Neuronal stem cell (in vitro differentiated cells): ENCODE results near the gene RAP1A.

Experiments
- DNase-seq: peaks from one replicate; pipeline ENCODE4 v3.0.0-alpha.2; 2013; ENCODE audit warnings: low spot score
- H2AFZ ChIP-seq: one replicate; pipeline ENCODE4 v1.6.1; 2013; ENCODE audit warnings: mild to moderate bottlenecking, low read length, inconsistent platforms
- H2AK5ac ChIP-seq: 2 replicates; pipeline ENCODE4 v1.6.1; 2013; ENCODE audit warnings: low read depth, mild to moderate bottlenecking, inconsistent platforms, low read length, moderate library complexity, mixed read lengths
- H2BK120ac ChIP-seq: 2 replicates; pipeline ENCODE4 v1.6.1; 2013; ENCODE audit warnings: low read depth, mild to moderate bottlenecking, inconsistent platforms, low read length, moderate library complexity, mixed read lengths
- H2BK12ac ChIP-seq: one replicate; pipeline ENCODE4 v1.6.1; 2013; ENCODE audit warnings: low read length, inconsistent platforms
- H2BK15ac ChIP-seq: 2 replicates; pipeline ENCODE4 v1.6.1; 2013; ENCODE audit warnings: mild to moderate bottlenecking, low read length, inconsistent platforms, mixed read lengths
- H2BK5ac ChIP-seq: one replicate; pipeline ENCODE4 v1.6.1; 2013; ENCODE audit warnings: inconsistent platforms, mild to moderate bottlenecking, low read length, moderate library complexity
- H3K14ac ChIP-seq: one replicate; pipeline ENCODE4 v1.6.1; 2013; ENCODE audit warnings: low read length, inconsistent platforms
- H3K18ac ChIP-seq: 2 replicates; pipeline ENCODE4 v1.6.1; 2013; ENCODE audit warnings: low read length, inconsistent platforms
- H3K23ac ChIP-seq: 2 replicates; pipeline ENCODE4 v1.6.1; 2013; ENCODE audit warnings: low read depth, mild to moderate bottlenecking, mixed read lengths, low read length, inconsistent platforms; ENCODE audit not compliant: poor library complexity
- H3K27ac ChIP-seq: replicated peaks from 3 replicates; pipeline ENCODE4 v1.5.1; 2013; ENCODE audit warnings: low read length, inconsistent platforms
- H3K27me3 ChIP-seq, 3 experiments: 2 replicates each; pipeline ENCODE4 v1.6.1; 2013; ENCODE audit warnings: low read length in 3 of 3, mild to moderate bottlenecking in 2 of 3, inconsistent platforms in 1 of 3, low read depth in 1 of 3, mixed read lengths in 1 of 3, moderate library complexity in 1 of 3; ENCODE audit not compliant: control insufficient read depth in 3 of 3, insufficient read depth in 3 of 3
- H3K36me3 ChIP-seq, 2 donors: replicated peaks in 1 of 2; 2 replicates each; pipeline ENCODE4 v1.6.1; 2013; ENCODE audit warnings: low read length in 2 of 2; ENCODE audit not compliant: control insufficient read depth in 2 of 2, insufficient read depth in 2 of 2
- H3K4ac ChIP-seq: 2 replicates; pipeline ENCODE4 v1.6.1; 2013; ENCODE audit warnings: inconsistent platforms, mild to moderate bottlenecking, low read length, moderate library complexity
- H3K4me1 ChIP-seq, 2 donors: 1 replicate in 1 of 2; 2 replicates in 1 of 2; pipeline ENCODE4 v1.6.1; 2013; ENCODE audit warnings: low read length in 2 of 2, low read depth in 1 of 2; ENCODE audit not compliant: control insufficient read depth in 2 of 2, insufficient read depth in 1 of 2
- H3K4me2 ChIP-seq: one replicate; pipeline ENCODE4 v1.6.1; 2013; ENCODE audit warnings: mild to moderate bottlenecking, low read length, inconsistent platforms; ENCODE audit not compliant: insufficient read depth, poor library complexity, severe bottlenecking
- H3K4me3 ChIP-seq, 2 donors: 2 replicates each; pipeline ENCODE4 v1.5.1; 2013; ENCODE audit warnings: low read length in 2 of 2, mild to moderate bottlenecking in 2 of 2, inconsistent platforms in 1 of 2, moderate library complexity in 1 of 2
- H3K79me1 ChIP-seq: one replicate; pipeline ENCODE4 v1.6.1; 2013; ENCODE audit warnings: low read depth, mild to moderate bottlenecking, inconsistent platforms, low read length, moderate library complexity
- H3K9ac ChIP-seq: one replicate; pipeline ENCODE4 v1.6.1; 2013; ENCODE audit warnings: mild to moderate bottlenecking, low read depth, low read length, inconsistent platforms; ENCODE audit not compliant: poor library complexity
- H3K9me3 ChIP-seq, 2 donors: replicated peaks in 1 of 2; 2 replicates each; pipeline versions ENCODE3 to v1.6.1; 2013; ENCODE audit warnings: low read length in 2 of 2, mild to moderate bottlenecking in 2 of 2, inconsistent platforms in 1 of 2, low read depth in 1 of 2, mixed read lengths in 1 of 2, moderate library complexity in 1 of 2; ENCODE audit not compliant: control insufficient read depth in 2 of 2, insufficient read depth in 1 of 2
- H4K8ac ChIP-seq: one replicate; pipeline ENCODE4 v1.6.1; 2013; ENCODE audit warnings: low read depth, mild to moderate bottlenecking, inconsistent platforms, low read length, moderate library complexity
- H4K91ac ChIP-seq: one replicate; pipeline ENCODE4 v1.6.1; 2013; ENCODE audit warnings: low read length, low read depth, mild to moderate bottlenecking, inconsistent platforms; ENCODE audit not compliant: poor library complexity
- WGBS, 2 donors: extraction: QIAGEN DNeasy Blood & Tissue Kit; methylation state at CpG; one replicate each; pipeline ENCODE4 v1.1.7; 2013; ENCODE audit warnings: missing lambda C conversion rate in 2 of 2, mixed read lengths in 1 of 2; ENCODE audit not compliant: insufficient read length in 2 of 2, insufficient replicate concordance in 1 of 2; ENCODE audit errors: extremely low coverage in 2 of 2; 5-methylcytosine and 5-hydroxymethylcytosine counted together

RAP1A gene

GRCh38 chr1:111660204-111661150 lies 40.9 kb downstream of the RAP1A start:
- no peaks in the 10 kb centered on the region for H3K9me3 ChIP-seq
- no peak overlapping the region for H3K18ac ChIP-seq
- no peak overlapping the region for H2AK5ac ChIP-seq
- H3K4me1 ChIP-seq, result no peaks in the 10 kb centered on the region
- H3K79me1 ChIP-seq, result no peaks in the 10 kb centered on the region
- H2BK120ac ChIP-seq, result no peak overlapping the region
- no peak overlapping the region for H3K4ac ChIP-seq
- no peak overlapping the region for H3K27ac ChIP-seq
- no peak overlapping the region for H3K4me2 ChIP-seq
- H4K8ac ChIP-seq, result no peak overlapping the region
- no peak overlapping the region for H4K91ac ChIP-seq
- no peak overlapping the region for H2AFZ ChIP-seq
- no peak overlapping the region for H2BK5ac ChIP-seq
- no peak for DNase-seq
- H3K27me3 ChIP-seq, result no peaks in the 10 kb centered on the region
- no peak overlapping the region for H3K14ac ChIP-seq
- H3K36me3 ChIP-seq, result no peaks in the 10 kb centered on the region
- no peak overlapping the region for H3K4me3 ChIP-seq
- H3K9ac ChIP-seq, result no peak overlapping the region
- no peak overlapping the region for H2BK15ac ChIP-seq
- no peak overlapping the region for H2BK12ac ChIP-seq
- no CpG with 5 or more reads among the region's 5 CpGs for WGBS, 2 donors
- no peak overlapping the region for H3K23ac ChIP-seq

- WGBS, 2 donors, result no CpG with 5 or more reads among the region's 1 CpG
- H2BK15ac ChIP-seq, result no peak overlapping the region
- H3K14ac ChIP-seq, result no peak overlapping the region
- DNase-seq, result no peak
- no peak overlapping the region for H3K23ac ChIP-seq
- no peak overlapping the region for H3K4ac ChIP-seq
- no peak overlapping the region for H4K8ac ChIP-seq
- H3K27ac ChIP-seq, result no peak overlapping the region
- no peaks in the 10 kb centered on the region for H3K9me3 ChIP-seq
- no peak overlapping the region for H2AK5ac ChIP-seq
- no peaks in the 10 kb centered on the region for H3K79me1 ChIP-seq
- no peaks in the 10 kb centered on the region for H3K4me1 ChIP-seq
- no peak overlapping the region for H4K91ac ChIP-seq
- H3K18ac ChIP-seq, result no peak overlapping the region
- H3K9ac ChIP-seq, result no peak overlapping the region
- H3K27me3 ChIP-seq, result no peaks in the 10 kb centered on the region
- H3K36me3 ChIP-seq, result no peaks in the 10 kb centered on the region
- no peak overlapping the region for H2AFZ ChIP-seq
- H3K4me2 ChIP-seq, result no peak overlapping the region
- H3K4me3 ChIP-seq, result no peak overlapping the region
- no peak overlapping the region for H2BK5ac ChIP-seq
- no peak overlapping the region for H2BK120ac ChIP-seq
- no peak overlapping the region for H2BK12ac ChIP-seq
These were observed 45.1 kb downstream of the RAP1A start for GRCh38 chr1:111664652-111665051.

GRCh38 chr1:111665497-111665896 lies 45.9 kb downstream of the RAP1A start:
- Histone ChIP-seq H3K9ac (no peak overlapping the region), H2AK5ac (no peak overlapping the region), H3K14ac (no peak overlapping the region), H3K4me3 (no peak overlapping the region), H4K91ac (no peak overlapping the region), H3K36me3 (no peaks in the 10 kb centered on the region), H2AFZ (no peak overlapping the region), H2BK5ac (no peak overlapping the region), H3K4ac (no peak overlapping the region), H3K18ac (no peak overlapping the region), H3K4me1 (no peaks in the 10 kb centered on the region), H3K27ac (no peak overlapping the region), H3K23ac (no peak overlapping the region), H3K79me1 (no peaks in the 10 kb centered on the region), H3K9me3 (no peaks in the 10 kb centered on the region), H3K4me2 (no peak overlapping the region), H2BK15ac (no peak overlapping the region), H3K27me3 (no peaks in the 10 kb centered on the region), H4K8ac (no peak overlapping the region), H2BK12ac (no peak overlapping the region), H2BK120ac (no peak overlapping the region)
- no peak for DNase-seq

- H3K36me3 ChIP-seq, result no peaks in the 10 kb centered on the region
- H3K4ac ChIP-seq, result no peak overlapping the region
- H3K9me3 ChIP-seq, result no peaks in the 10 kb centered on the region
- H3K27ac ChIP-seq, result no peak overlapping the region
- no peaks in the 10 kb centered on the region for H3K79me1 ChIP-seq
- H4K91ac ChIP-seq, result no peak overlapping the region
- H2AFZ ChIP-seq, result no peak overlapping the region
- DNase-seq, result no peak
- H2AK5ac ChIP-seq, result no peak overlapping the region
- H3K23ac ChIP-seq, result no peak overlapping the region
- H3K4me3 ChIP-seq, result no peak overlapping the region
- WGBS, 2 donors, result no CpG with 5 or more reads among the region's 1 CpG
- H2BK5ac ChIP-seq, result no peak overlapping the region
- H2BK15ac ChIP-seq, result no peak overlapping the region
- H4K8ac ChIP-seq, result no peak overlapping the region
- H3K4me2 ChIP-seq, result no peak overlapping the region
- no peak overlapping the region for H3K18ac ChIP-seq
- H2BK120ac ChIP-seq, result no peak overlapping the region
- no peaks in the 10 kb centered on the region for H3K4me1 ChIP-seq
- H3K14ac ChIP-seq, result no peak overlapping the region
- no peak overlapping the region for H3K9ac ChIP-seq
- no peak overlapping the region for H2BK12ac ChIP-seq
- no peaks in the 10 kb centered on the region for H3K27me3 ChIP-seq
These were observed 47.2 kb downstream of the RAP1A start for GRCh38 chr1:111666828-111667227.
